ENCODE data around the gene C15orf40. TPM values are rescaled to one million over a fixed set of nuclear protein-coding genes. Genes with fewer than 3 reads are reported as not detected.

Gene C15orf40
- total and polyA plus RNA-seq, 2 of the 13 experiments (the other 11 are each of a cell fraction or from before 2014, with no cell fraction given) = 24.0 to 26.3 TPM

DNA sequence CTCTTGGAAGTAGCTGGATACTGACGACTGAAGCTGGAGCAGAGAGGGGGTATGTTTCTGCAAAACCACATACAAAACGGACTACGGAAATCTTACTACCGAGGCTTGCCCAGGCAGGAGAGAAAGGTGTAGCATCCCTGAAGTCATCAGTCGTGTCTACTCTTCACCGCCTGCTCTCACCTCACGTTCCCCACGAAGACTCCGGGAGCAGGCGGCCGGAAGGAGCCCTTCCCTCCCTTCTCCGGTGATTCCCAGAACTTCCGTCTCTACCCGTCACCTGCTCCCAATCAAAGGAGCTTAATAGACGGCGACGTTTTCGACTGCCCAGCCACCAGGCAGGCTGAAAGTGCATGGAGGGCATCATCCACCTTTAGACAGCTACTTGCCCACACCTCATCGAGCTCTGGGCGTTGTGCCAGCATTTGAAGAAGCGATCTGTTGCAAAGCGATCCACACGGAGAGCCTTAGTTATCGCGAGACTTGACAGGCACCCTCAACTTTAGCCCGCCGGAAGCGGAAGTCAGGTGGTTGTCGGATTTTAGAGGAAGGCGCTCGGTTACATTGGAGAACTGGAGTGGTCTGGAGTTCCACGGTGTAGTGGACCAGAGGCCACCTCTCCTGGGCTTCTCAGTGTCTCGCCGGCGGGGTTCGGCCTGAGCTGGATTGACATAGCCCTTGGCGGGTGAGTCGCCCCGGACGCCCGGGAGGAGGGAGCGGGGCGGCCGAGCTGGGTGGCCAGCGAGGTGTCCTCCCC is 25.6 kb downstream of the C15orf40 start, which contains the start of gene RAMAC (continued):
- TF ChIP-seq SOX13 (IDR thresholded peaks at IDR 0.05) (no peak), SOX13 (CRISPR knock-in tag; conservative IDR thresholded peaks at IDR 0.05 in 1 of 2, IDR thresholded peaks at IDR 0.05 in 1 of 2) (no peak), MTF1 (CRISPR knock-in tag; IDR thresholded peaks at IDR 0.05) (peak; percentile 86), ZNF670 (CRISPR knock-in tag; IDR thresholded peaks at IDR 0.05; ENCODE audit: borderline replicate concordance) (0 out of 2 replicates have a peak, but pooled peaks have one; percentile 32), POGZ (CRISPR knock-in tag; IDR thresholded peaks at IDR 0.05) (peak; percentile 88; the same call in 1 of the 2 replicates), PCBP1 (IDR thresholded peaks at IDR 0.05; ENCODE audit: borderline replicate concordance, low read depth, low read length) (no peak), CENPX (CRISPR knock-in tag; IDR thresholded peaks at IDR 0.05) (no peak), ATF1 (CRISPR knock-in tag; IDR thresholded peaks at IDR 0.05) (no peak), CCAR2 (optimal IDR thresholded peaks at IDR 0.05; ENCODE audit: low read depth, low read length) (no peak), DNMT1 (CRISPR knock-in tag; IDR thresholded peaks at IDR 0.05) (no peak), PPARG (CRISPR knock-in tag; conservative IDR thresholded peaks at IDR 0.05) (peak; percentile 63; the same call in 1 of the 2 replicates), KLF15 (CRISPR knock-in tag; IDR thresholded peaks at IDR 0.05; ENCODE audit: borderline replicate concordance) (peak; percentile 79; the same call in 1 of the 2 replicates)
- TF ChIP-seq, protein P1, sequence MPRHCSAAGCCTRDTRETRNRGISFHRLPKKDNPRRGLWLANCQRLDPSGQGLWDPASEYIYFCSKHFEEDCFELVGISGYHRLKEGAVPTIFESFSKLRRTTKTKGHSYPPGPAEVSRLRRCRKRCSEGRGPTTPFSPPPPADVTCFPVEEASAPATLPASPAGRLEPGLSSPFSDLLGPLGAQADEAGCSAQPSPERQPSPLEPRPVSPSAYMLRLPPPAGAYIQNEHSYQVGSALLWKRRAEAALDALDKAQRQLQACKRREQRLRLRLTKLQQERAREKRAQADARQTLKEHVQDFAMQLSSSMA (CRISPR knock-in tag; IDR thresholded peaks at IDR 0.05) = no peak; the same call in 1 of the 2 replicates
- TF ChIP-seq, protein P2, sequence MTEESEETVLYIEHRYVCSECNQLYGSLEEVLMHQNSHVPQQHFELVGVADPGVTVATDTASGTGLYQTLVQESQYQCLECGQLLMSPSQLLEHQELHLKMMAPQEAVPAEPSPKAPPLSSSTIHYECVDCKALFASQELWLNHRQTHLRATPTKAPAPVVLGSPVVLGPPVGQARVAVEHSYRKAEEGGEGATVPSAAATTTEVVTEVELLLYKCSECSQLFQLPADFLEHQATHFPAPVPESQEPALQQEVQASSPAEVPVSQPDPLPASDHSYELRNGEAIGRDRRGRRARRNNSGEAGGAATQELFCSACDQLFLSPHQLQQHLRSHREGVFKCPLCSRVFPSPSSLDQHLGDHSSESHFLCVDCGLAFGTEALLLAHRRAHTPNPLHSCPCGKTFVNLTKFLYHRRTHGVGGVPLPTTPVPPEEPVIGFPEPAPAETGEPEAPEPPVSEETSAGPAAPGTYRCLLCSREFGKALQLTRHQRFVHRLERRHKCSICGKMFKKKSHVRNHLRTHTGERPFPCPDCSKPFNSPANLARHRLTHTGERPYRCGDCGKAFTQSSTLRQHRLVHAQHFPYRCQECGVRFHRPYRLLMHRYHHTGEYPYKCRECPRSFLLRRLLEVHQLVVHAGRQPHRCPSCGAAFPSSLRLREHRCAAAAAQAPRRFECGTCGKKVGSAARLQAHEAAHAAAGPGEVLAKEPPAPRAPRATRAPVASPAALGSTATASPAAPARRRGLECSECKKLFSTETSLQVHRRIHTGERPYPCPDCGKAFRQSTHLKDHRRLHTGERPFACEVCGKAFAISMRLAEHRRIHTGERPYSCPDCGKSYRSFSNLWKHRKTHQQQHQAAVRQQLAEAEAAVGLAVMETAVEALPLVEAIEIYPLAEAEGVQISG (CRISPR knock-in tag; IDR thresholded peaks at IDR 0.05) = peak; percentile 87
- TF ChIP-seq, protein P3, sequence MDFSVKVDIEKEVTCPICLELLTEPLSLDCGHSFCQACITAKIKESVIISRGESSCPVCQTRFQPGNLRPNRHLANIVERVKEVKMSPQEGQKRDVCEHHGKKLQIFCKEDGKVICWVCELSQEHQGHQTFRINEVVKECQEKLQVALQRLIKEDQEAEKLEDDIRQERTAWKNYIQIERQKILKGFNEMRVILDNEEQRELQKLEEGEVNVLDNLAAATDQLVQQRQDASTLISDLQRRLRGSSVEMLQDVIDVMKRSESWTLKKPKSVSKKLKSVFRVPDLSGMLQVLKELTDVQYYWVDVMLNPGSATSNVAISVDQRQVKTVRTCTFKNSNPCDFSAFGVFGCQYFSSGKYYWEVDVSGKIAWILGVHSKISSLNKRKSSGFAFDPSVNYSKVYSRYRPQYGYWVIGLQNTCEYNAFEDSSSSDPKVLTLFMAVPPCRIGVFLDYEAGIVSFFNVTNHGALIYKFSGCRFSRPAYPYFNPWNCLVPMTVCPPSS (IDR thresholded peaks at IDR 0.05) = no peak
- TF ChIP-seq, protein P4, sequence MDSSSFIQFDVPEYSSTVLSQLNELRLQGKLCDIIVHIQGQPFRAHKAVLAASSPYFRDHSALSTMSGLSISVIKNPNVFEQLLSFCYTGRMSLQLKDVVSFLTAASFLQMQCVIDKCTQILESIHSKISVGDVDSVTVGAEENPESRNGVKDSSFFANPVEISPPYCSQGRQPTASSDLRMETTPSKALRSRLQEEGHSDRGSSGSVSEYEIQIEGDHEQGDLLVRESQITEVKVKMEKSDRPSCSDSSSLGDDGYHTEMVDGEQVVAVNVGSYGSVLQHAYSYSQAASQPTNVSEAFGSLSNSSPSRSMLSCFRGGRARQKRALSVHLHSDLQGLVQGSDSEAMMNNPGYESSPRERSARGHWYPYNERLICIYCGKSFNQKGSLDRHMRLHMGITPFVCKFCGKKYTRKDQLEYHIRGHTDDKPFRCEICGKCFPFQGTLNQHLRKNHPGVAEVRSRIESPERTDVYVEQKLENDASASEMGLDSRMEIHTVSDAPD (CRISPR knock-in tag; IDR thresholded peaks at IDR 0.05) = no peak
- TF ChIP-seq, protein P5, sequence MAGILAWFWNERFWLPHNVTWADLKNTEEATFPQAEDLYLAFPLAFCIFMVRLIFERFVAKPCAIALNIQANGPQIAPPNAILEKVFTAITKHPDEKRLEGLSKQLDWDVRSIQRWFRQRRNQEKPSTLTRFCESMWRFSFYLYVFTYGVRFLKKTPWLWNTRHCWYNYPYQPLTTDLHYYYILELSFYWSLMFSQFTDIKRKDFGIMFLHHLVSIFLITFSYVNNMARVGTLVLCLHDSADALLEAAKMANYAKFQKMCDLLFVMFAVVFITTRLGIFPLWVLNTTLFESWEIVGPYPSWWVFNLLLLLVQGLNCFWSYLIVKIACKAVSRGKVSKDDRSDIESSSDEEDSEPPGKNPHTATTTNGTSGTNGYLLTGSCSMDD (CRISPR knock-in tag; IDR thresholded peaks at IDR 0.05) = no peak
- TF ChIP-seq, protein P6, sequence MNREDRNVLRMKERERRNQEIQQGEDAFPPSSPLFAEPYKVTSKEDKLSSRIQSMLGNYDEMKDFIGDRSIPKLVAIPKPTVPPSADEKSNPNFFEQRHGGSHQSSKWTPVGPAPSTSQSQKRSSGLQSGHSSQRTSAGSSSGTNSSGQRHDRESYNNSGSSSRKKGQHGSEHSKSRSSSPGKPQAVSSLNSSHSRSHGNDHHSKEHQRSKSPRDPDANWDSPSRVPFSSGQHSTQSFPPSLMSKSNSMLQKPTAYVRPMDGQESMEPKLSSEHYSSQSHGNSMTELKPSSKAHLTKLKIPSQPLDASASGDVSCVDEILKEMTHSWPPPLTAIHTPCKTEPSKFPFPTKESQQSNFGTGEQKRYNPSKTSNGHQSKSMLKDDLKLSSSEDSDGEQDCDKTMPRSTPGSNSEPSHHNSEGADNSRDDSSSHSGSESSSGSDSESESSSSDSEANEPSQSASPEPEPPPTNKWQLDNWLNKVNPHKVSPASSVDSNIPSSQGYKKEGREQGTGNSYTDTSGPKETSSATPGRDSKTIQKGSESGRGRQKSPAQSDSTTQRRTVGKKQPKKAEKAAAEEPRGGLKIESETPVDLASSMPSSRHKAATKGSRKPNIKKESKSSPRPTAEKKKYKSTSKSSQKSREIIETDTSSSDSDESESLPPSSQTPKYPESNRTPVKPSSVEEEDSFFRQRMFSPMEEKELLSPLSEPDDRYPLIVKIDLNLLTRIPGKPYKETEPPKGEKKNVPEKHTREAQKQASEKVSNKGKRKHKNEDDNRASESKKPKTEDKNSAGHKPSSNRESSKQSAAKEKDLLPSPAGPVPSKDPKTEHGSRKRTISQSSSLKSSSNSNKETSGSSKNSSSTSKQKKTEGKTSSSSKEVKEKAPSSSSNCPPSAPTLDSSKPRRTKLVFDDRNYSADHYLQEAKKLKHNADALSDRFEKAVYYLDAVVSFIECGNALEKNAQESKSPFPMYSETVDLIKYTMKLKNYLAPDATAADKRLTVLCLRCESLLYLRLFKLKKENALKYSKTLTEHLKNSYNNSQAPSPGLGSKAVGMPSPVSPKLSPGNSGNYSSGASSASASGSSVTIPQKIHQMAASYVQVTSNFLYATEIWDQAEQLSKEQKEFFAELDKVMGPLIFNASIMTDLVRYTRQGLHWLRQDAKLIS (CRISPR knock-in tag; IDR thresholded peaks at IDR 0.05) = no peak

Measured in HepG2 (cell line).